Activated CD4-positive, alpha-beta T cell treated with anti-CD3 and anti-CD28 coated beads, Interleukin-2, amount 50 U/mL, for 16 hours (primary cell): Measurements from ENCODE around the gene TRPV6.

Source experiments
- DNase-seq: peaks from one replicate; pipeline ENCODE4 v3.0.0-alpha.2; 2020

TRPV6 gene

GRCh38 chr7:142906643-142907042 is 21.1 kb upstream of the TRPV6 start:
- no peak for DNase-seq

- no peak for DNase-seq
These were observed 20.2 kb upstream of the TRPV6 start for GRCh38 chr7:142905759-142906158.

- DNase-seq = no peak
These were observed 18.6 kb upstream of the TRPV6 start for GRCh38 chr7:142904128-142904527.

- no peak for DNase-seq
These were observed 16.1 kb upstream of the TRPV6 start for GRCh38 chr7:142901426-142902259.

GRCh38 chr7:142899661-142900060 is 14.1 kb upstream of the TRPV6 start:
- no peak for DNase-seq

GRCh38 chr7:142898377-142899170 is 13.0 kb upstream of the TRPV6 start:
- no peak for DNase-seq

- DNase-seq = no peak
These were observed 12.1 kb upstream of the TRPV6 start for GRCh38 chr7:142897691-142898090.

GRCh38 chr7:142896741-142897379 is 11.3 kb upstream of the TRPV6 start:
- DNase-seq = no peak

GRCh38 chr7:142896151-142896550 is 10.6 kb upstream of the TRPV6 start:
- no peak for DNase-seq

- DNase-seq = no peak
These were observed 9.5 kb upstream of the TRPV6 start for GRCh38 chr7:142894985-142895593.

- DNase-seq = no peak
These were observed 8.8 kb upstream of the TRPV6 start for GRCh38 chr7:142894112-142894984.

GRCh38 chr7:142892951-142893350 is 7.4 kb upstream of the TRPV6 start:
- no peak for DNase-seq

GRCh38 chr7:142891490-142892082 is 6.0 kb upstream of the TRPV6 start:
- no peak for DNase-seq

GRCh38 chr7:142890874-142891485 is 5.4 kb upstream of the TRPV6 start:
- DNase-seq = no peak

GRCh38 chr7:142889816-142890215 is 4.3 kb upstream of the TRPV6 start:
- no peak for DNase-seq

- no peak for DNase-seq
These were observed 1.9 kb upstream of the TRPV6 start for GRCh38 chr7:142887282-142888015.

- DNase-seq = no peak
These were observed 1.3 kb upstream of the TRPV6 start for GRCh38 chr7:142886866-142887265.

GRCh38 chr7:142884286-142884640 is 1.3 kb downstream of the TRPV6 start:
- no peak for DNase-seq

- no peak for DNase-seq
These were observed 1.8 kb downstream of the TRPV6 start for GRCh38 chr7:142883571-142884285.

- DNase-seq = no peak
These were observed 2.4 kb downstream of the TRPV6 start for GRCh38 chr7:142883145-142883544.
